Naive thymus-derived CD4-positive, alpha-beta T cell (primary cell): ENCODE data around the gene SMIM10L1. TPM values are rescaled to one million over a fixed set of nuclear protein-coding genes. Genes with fewer than 3 reads are reported as not detected.

Experiments
- ATAC-seq: fragments of 150-1000 bp; cut with Tn5 transposase; 2 replicates; pipeline ENCODE4 v1.10.0; 2021; ENCODE audit warnings: mild to moderate bottlenecking, moderate library complexity
- CTCF ChIA-PET: fragments of 350-600 bp; sonication (Branson Sonifier 250); formaldehyde crosslinking; loops from one replicate; lab custom pipeline; 2021; ENCODE audit warnings: antibody characterized with exemption; lab: Charles Lee
- POLR2A ChIA-PET: fragments of 350-600 bp; sonication (Branson Sonifier 250); formaldehyde crosslinking; loops from one replicate; lab custom pipeline; 2021; ENCODE audit warnings: antibody characterized with exemption, inconsistent platforms; lab: Charles Lee
- DNase-seq, 9 donors: peaks; one replicate each; pipeline versions ENCODE4 v3.0.0 to v3.0.0-alpha.2; 2020 to 2022; ENCODE audit warnings: mixed read lengths in 1 of 9
- H3K27ac ChIP-seq: one replicate; pipeline ENCODE4 v1.7.0; 2013; ENCODE audit warnings: mild to moderate bottlenecking, low read depth, low read length, moderate library complexity
- H3K27me3 ChIP-seq, 2 donors: one replicate each; pipeline ENCODE4 v1.7.0; 2013; ENCODE audit warnings: low read length in 2 of 2, mild to moderate bottlenecking in 2 of 2, moderate library complexity in 2 of 2; ENCODE audit not compliant: control insufficient read depth in 2 of 2, insufficient read depth in 2 of 2
- H3K36me3 ChIP-seq, 3 experiments: 1 replicate in 2 of 3; 2 replicates in 1 of 3; pipeline ENCODE4 v1.7.0; 2013; ENCODE audit warnings: low read length in 3 of 3, mild to moderate bottlenecking in 3 of 3, moderate library complexity in 1 of 3; ENCODE audit not compliant: insufficient read depth in 3 of 3, control insufficient read depth in 2 of 3
- H3K4me1 ChIP-seq, 2 donors: one replicate each; pipeline ENCODE4 v1.7.0; 2013; ENCODE audit warnings: low read length in 2 of 2, mild to moderate bottlenecking in 2 of 2, moderate library complexity in 1 of 2; ENCODE audit not compliant: control insufficient read depth in 2 of 2, insufficient read depth in 2 of 2
- H3K4me3 ChIP-seq: 2 replicates; pipeline ENCODE4 v1.7.0; 2013; ENCODE audit warnings: mild to moderate bottlenecking, low read length
- H3K9me3 ChIP-seq, 3 experiments: 1 replicate in 2 of 3; 2 replicates in 1 of 3; pipeline ENCODE4 v1.7.0; 2013; ENCODE audit warnings: low read length in 3 of 3; ENCODE audit not compliant: control insufficient read depth in 2 of 3
- H3K27ac Mint-ChIP-seq, 9 donors: one replicate each; pipeline ENCODE4 v1.8.0; 2020 to 2022; ENCODE audit warnings: mixed read lengths in 9 of 9, mild to moderate bottlenecking in 8 of 9, moderate library complexity in 5 of 9, inconsistent platforms in 2 of 9
- H3K27me3 Mint-ChIP-seq, 5 donors: one replicate each; pipeline ENCODE4 v1.8.0; 2021 to 2022; ENCODE audit warnings: mixed read lengths in 5 of 5, mild to moderate bottlenecking in 1 of 5
- H3K36me3 Mint-ChIP-seq, 5 donors: one replicate each; pipeline ENCODE4 v1.8.0; 2020 to 2022; ENCODE audit warnings: mixed read lengths in 5 of 5, mild to moderate bottlenecking in 3 of 5, inconsistent platforms in 1 of 5
- H3K4me1 Mint-ChIP-seq, 7 donors: one replicate each; pipeline ENCODE4 v1.8.0; 2020 to 2022; ENCODE audit warnings: mixed read lengths in 7 of 7, mild to moderate bottlenecking in 3 of 7, inconsistent platforms in 1 of 7
- H3K4me3 Mint-ChIP-seq, 10 donors: one replicate each; pipeline ENCODE4 v1.8.0; 2020 to 2022; ENCODE audit warnings: mild to moderate bottlenecking in 10 of 10, mixed read lengths in 10 of 10, moderate library complexity in 6 of 10, inconsistent platforms in 2 of 10
- H3K9me3 Mint-ChIP-seq, 11 donors: one replicate each; pipeline ENCODE4 v1.8.0; 2020 to 2022; ENCODE audit warnings: mixed read lengths in 11 of 11, mild to moderate bottlenecking in 4 of 11, inconsistent platforms in 1 of 11, moderate library complexity in 1 of 11
- intact Hi-C, 2 donors: fragments of 100-400 bp; cut with micrococcal nuclease; formaldehyde crosslinking; loops; one replicate each; pipeline ENCODE4 v1.15.1; 2023
- polyA plus RNA-seq, 2 donors: library from polyadenylated mRNA; unstranded; fragments of 300-500 nt; fragmentation: Illumina TruSeq; gene quantifications; one replicate each; pipeline ENCODE4 v1.2.3, GENCODE V29; 2021
- total RNA-seq, 6 experiments: library from RNA in 5 of 6; stranded (reverse) in 5 of 6; gene quantifications; 1 replicate in 5 of 6; 2 replicates in 1 of 6; pipeline ENCODE4 v1.2.3 and lab custom pipeline; 2021 to 2026

SMIM10L1 gene
- total RNA-seq (10 to 100 TPM in 2 of 5 experiments, 1 to 10 TPM in 3; 7.8 to 12.9 (median 8.5) TPM), polyA plus RNA-seq (10 to 100 TPM in 1 of 2 donors, 1 to 10 TPM in 1; 6.7 to 14.6 TPM), total RNA-seq (lab: John Stamatoyannopoulos, UW) (22.9 reads per million, percentile 53 among the genes with 10 or more reads in this experiment)

DNA sequence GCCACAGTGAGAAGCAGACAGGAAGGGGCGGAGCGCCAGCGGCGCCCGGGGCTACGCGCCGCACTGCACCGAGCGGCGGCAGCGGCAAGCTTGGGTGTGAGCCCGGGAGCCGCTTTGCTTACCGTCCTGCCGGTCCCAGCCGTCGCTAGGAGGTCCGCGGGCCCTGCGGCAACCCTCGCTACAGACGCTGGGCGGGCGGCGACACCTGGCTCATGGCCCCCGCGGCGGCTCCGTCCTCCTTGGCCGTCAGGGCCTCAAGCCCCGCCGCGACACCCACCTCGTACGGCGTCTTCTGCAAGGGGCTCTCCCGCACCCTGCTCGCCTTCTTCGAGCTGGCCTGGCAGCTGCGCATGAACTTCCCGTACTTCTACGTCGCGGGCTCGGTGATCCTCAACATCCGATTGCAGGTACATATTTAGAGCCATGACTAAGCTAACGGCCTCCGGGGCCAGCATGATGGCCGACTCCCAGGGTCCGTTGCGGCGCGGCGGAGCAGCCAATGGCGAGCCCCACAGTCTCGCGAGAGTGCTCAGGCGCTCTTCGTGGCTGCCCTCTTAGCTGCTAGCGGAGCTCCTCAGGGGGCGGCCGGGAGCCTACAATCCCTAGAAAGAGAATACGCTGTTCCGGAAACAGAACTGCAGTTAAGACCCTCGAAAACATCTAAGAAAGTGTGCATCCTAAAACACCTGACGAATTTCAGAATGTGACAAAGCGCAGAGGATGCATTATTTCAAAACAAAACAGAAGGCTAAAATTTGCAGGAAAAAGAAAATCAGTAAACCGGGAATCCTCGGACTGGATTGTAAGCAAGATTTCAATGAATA is at the start of gene SMIM10L1:
Gene SMIM10L1, plus strand, starts transcription at position 50 of the 824 bp plus-strand sequence. Its CDS starts 163 bp downstream, at position 213.
- ATAC-seq, result peak; percentile 97
- Histone ChIP-seq H3K27me3 (no peaks in the 10 kb centered on the region), H3K9me3 (peaks cover 0 to 3% (median 0%) of the 10 kb centered on the region in 3 experiments), H3K4me1 (peaks cover 30 to 36% of the 10 kb centered on the region in 2 donors), H3K4me3 (peak within 1 kb of the TSS; percentile 74), H3K36me3 (peaks cover 0 to 10% (median 3%) of the 10 kb centered on the region in 3 experiments), H3K27ac (peak within 1 kb of the TSS; percentile 72)
- Mint-ChIP-seq H3K4me1 (peaks cover 53 to 82% (median 72%) of the 10 kb centered on the region in 7 donors), H3K9me3 (peaks cover 0 to 2% (median 0%) of the 10 kb centered on the region in 11 donors), H3K27me3 (no peaks in the 10 kb centered on the region), H3K36me3 (peaks cover 6 to 49% (median 45%) of the 10 kb centered on the region in 5 donors), H3K27ac (peak within 1 kb of the TSS; percentile 97 to 100 (median 99)), H3K4me3 (peak within 1 kb of the TSS; percentile 94 to 100 (median 98))
- CTCF ChIA-PET, result interaction anchor here (0.7 kb wide), 1 partner anchor 1798 kb away, joined by 3 read pairs; no protein-coding TSS in a partner anchor
- POLR2A ChIA-PET, result interaction anchor here (0.6 to 2.0 kb wide), 17 partner anchors 8 to 1497 kb away, joined by 3 to 13 read pairs (median 4); partner anchors contain the start of genes GABARAPL1 and MAGOHB
- DNase-seq, result peak; percentile 77 to 88 (median 83)
- intact Hi-C loops, result loop anchor here (1.0 to 10.0 kb wide), 14 partner anchors 8 to 1930 kb away; partner anchors contain the start of genes BORCS5 (in 2 of the 2), GABARAPL1 (in 2 of the 2), MAGOHB (in 2 of the 2) and ETV6 (in 1 of the 2)

DNA sequence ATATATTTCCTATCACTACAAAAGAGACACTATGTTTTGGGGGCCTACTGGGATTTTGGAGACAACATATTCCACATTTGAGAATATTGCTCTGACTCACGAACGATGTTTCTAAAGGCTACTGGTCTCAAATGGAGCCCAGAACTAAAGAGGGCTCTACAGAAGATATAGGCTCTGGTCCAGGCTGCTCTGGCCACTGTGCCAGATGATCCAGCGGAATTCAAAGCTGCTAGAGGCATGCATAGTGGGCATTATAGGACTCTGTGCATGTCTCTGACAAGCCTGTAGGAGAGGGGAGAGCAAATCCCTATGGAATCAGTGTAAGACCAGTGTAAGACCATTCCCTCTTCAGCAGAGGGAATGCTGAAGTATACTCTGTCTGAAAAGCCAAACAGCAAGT is 40.6 kb upstream of the SMIM10L1 start:
- no peaks in the 10 kb centered on the region for H3K27me3 Mint-ChIP-seq
- peaks cover 0 to 13% (median 3%) of the 10 kb centered on the region in 11 donors for H3K9me3 Mint-ChIP-seq
- intact Hi-C loops, result no loop called here
- H3K4me1 ChIP-seq, result no peaks in the 10 kb centered on the region
- CTCF ChIA-PET, result no interaction called here
- no peaks in the 10 kb centered on the region for H3K27me3 ChIP-seq
- peaks cover 0 to 3% (median 0%) of the 10 kb centered on the region in 3 experiments for H3K36me3 ChIP-seq
- H3K4me3 ChIP-seq, result no peak overlapping the region
- H3K4me1 Mint-ChIP-seq, result peaks cover 4 to 32% (median 27%) of the 10 kb centered on the region in 7 donors
- DNase-seq (no peak), ATAC-seq (no peak)
- no peak overlapping the region for H3K4me3 Mint-ChIP-seq
- H3K27ac ChIP-seq, result no peak overlapping the region
- H3K27ac Mint-ChIP-seq, result no peak overlapping the region
- no peaks in the 10 kb centered on the region for H3K9me3 ChIP-seq
- POLR2A ChIA-PET, result no interaction called here
- peaks cover 8 to 58% (median 44%) of the 10 kb centered on the region in 5 donors for H3K36me3 Mint-ChIP-seq

DNA sequence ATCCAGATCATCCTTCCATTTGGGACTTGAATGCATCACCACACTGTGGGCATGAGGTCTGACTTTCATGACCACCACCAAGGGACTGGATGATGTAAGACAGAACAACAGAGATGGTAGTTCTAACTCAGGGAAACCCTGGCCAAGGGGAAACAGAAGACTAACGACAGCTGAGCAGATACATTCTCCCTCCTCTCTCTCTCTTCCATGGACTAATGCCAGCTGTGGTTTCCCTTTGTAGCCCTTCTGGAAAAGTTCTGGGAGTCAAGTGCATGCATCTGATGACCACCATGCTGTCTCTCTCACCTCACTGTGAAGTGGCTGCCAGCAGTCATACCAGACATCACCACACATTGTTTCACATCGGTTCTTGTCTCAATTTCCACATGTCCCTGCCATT is 40.0 kb upstream of the SMIM10L1 start:
- H3K27ac ChIP-seq, result no peak overlapping the region
- no peaks in the 10 kb centered on the region for H3K27me3 ChIP-seq
- ATAC-seq, result no peak
- H3K4me3 ChIP-seq, result no peak overlapping the region
- no peak for DNase-seq
- peaks cover 0 to 3% (median 0%) of the 10 kb centered on the region in 3 experiments for H3K36me3 ChIP-seq
- no peaks in the 10 kb centered on the region for H3K27me3 Mint-ChIP-seq
- H3K4me1 ChIP-seq, result no peaks in the 10 kb centered on the region
- H3K27ac Mint-ChIP-seq, result no peak overlapping the region
- CTCF ChIA-PET, result no interaction called here
- intact Hi-C loops, result no loop called here
- H3K9me3 ChIP-seq, result no peaks in the 10 kb centered on the region
- POLR2A ChIA-PET, result no interaction called here
- peaks cover 0 to 11% (median 3%) of the 10 kb centered on the region in 11 donors for H3K9me3 Mint-ChIP-seq
- H3K4me1 Mint-ChIP-seq, result peaks cover 4 to 38% (median 31%) of the 10 kb centered on the region in 7 donors
- peaks cover 8 to 61% (median 43%) of the 10 kb centered on the region in 5 donors for H3K36me3 Mint-ChIP-seq
- H3K4me3 Mint-ChIP-seq, result no peak overlapping the region

DNA sequence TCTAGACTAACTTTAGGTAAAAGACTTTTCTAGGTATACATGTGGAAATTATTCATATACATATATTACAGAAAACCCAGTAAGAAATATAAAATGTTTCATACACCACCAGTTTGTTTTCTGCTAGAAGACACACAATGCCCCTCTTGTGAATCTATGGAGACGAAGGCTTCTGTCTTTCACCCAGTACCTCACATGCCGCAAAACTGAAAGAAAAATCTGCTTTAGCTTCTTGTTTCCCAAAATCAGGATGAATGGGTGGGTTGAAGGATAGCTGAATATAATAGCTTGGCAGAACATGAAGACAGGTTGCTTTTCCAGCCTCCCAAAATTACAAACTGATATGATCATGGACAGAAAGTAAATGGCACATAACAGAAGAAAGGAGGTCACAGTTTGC is 37.8 kb upstream of the SMIM10L1 start:
- H3K36me3 ChIP-seq, result no peaks in the 10 kb centered on the region
- CTCF ChIA-PET, result no interaction called here
- H3K9me3 ChIP-seq, result no peaks in the 10 kb centered on the region
- Mint-ChIP-seq H3K27ac (no peak overlapping the region), H3K4me3 (no peak overlapping the region), H3K27me3 (no peaks in the 10 kb centered on the region), H3K36me3 (peaks cover 8 to 49% (median 38%) of the 10 kb centered on the region in 5 donors), H3K9me3 (peaks cover 0 to 6% (median 0%) of the 10 kb centered on the region in 11 donors), H3K4me1 (peaks cover 4 to 52% (median 38%) of the 10 kb centered on the region in 7 donors)
- no peak overlapping the region for H3K4me3 ChIP-seq
- H3K4me1 ChIP-seq, result no peaks in the 10 kb centered on the region
- ATAC-seq (no peak), DNase-seq (no peak)
- no peak overlapping the region for H3K27ac ChIP-seq
- intact Hi-C loops, result no loop called here
- H3K27me3 ChIP-seq, result no peaks in the 10 kb centered on the region
- POLR2A ChIA-PET, result no interaction called here

DNA sequence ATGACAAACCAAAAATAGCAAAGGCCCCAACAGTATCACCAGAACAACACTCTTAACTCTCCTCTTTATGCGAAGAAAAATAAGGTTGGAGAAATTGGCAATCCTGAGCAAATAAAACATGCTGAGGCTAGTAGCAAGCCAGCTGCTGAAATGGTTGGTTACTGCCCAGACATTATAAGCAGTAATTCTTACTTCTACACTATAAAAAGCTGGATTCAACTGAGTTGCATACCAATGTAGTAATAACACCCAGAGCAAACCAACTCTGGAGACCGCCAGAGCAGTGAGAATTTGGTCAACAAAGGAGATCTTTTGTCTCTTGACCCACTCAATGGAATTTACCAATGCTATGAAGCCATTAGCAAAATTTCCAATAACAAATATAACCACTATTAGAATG is 37.2 kb upstream of the SMIM10L1 start:
- Histone ChIP-seq H3K27me3 (no peaks in the 10 kb centered on the region), H3K4me3 (no peak overlapping the region), H3K9me3 (no peaks in the 10 kb centered on the region), H3K36me3 (no peaks in the 10 kb centered on the region), H3K4me1 (no peaks in the 10 kb centered on the region), H3K27ac (no peak overlapping the region)
- no peaks in the 10 kb centered on the region for H3K27me3 Mint-ChIP-seq
- no peak overlapping the region for H3K27ac Mint-ChIP-seq
- peaks cover 4 to 52% (median 38%) of the 10 kb centered on the region in 7 donors for H3K4me1 Mint-ChIP-seq
- H3K4me3 Mint-ChIP-seq, result no peak overlapping the region
- ATAC-seq (no peak), DNase-seq (no peak)
- peaks cover 0 to 6% (median 0%) of the 10 kb centered on the region in 11 donors for H3K9me3 Mint-ChIP-seq
- CTCF ChIA-PET, result no interaction called here
- POLR2A ChIA-PET, result no interaction called here
- peaks cover 7 to 43% (median 31%) of the 10 kb centered on the region in 5 donors for H3K36me3 Mint-ChIP-seq
- intact Hi-C loops, result no loop called here

DNA sequence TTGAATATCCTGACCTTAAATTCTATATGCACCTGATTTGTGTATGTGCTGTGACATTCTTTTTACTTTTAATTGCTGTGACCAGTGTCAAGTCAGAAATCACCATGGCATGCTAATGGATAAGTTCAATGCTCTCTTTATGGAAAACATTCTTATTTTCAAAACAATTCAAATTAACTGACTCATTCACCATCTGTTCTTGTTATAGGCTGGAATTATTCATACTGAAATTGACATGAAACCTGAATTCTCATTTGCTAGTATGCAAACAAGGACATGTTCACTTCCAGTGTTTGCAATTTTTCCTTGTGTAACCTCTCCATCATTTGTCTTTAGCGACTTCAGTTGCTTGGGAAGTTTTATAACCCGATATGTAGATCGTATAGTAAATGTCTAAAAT is 36.7 kb upstream of the SMIM10L1 start, which contains the start of gene TAS2R30:
Gene TAS2R30, minus strand, starts transcription at position 340 of the 400 bp plus-strand sequence. CDS start 400 bp downstream, outside the sequence.
- H3K4me1 Mint-ChIP-seq, result peaks cover 4 to 55% (median 42%) of the 10 kb centered on the region in 7 donors
- ATAC-seq (no peak), DNase-seq (no peak)
- no peak within 1 kb of the TSS for H3K4me3 ChIP-seq
- H3K4me3 Mint-ChIP-seq, result no peak within 1 kb of the TSS
- no peaks in the 10 kb centered on the region for H3K36me3 ChIP-seq
- no peaks in the 10 kb centered on the region for H3K27me3 Mint-ChIP-seq
- H3K9me3 Mint-ChIP-seq, result peaks cover 0 to 2% (median 0%) of the 10 kb centered on the region in 11 donors
- no peak within 1 kb of the TSS for H3K27ac ChIP-seq
- H3K27ac Mint-ChIP-seq, result no peak within 1 kb of the TSS
- H3K9me3 ChIP-seq, result no peaks in the 10 kb centered on the region
- H3K36me3 Mint-ChIP-seq, result peaks cover 4 to 42% (median 26%) of the 10 kb centered on the region in 5 donors
- H3K27me3 ChIP-seq, result no peaks in the 10 kb centered on the region
- POLR2A ChIA-PET, result no interaction called here
- no peaks in the 10 kb centered on the region for H3K4me1 ChIP-seq
- CTCF ChIA-PET, result no interaction called here
- intact Hi-C loops, result no loop called here
